Mucosa of rectum (tissue), 2 donors: ENCODE results near the gene SSX4B.
"Not testable (repeated sequence)": the region's sequence is repeated elsewhere in the genome, so short reads cannot be mapped to it uniquely, and the experiment has no call there.

Experiments used
- H3K27ac ChIP-seq, 2 donors: one replicate each; pipeline ENCODE4 v1.7.0; 2013; ENCODE audit warnings: inconsistent platforms in 2 of 2, low read depth in 2 of 2, low read length in 2 of 2
- H3K27me3 ChIP-seq, 2 donors: one replicate each; pipeline ENCODE4 v1.7.0; 2013; ENCODE audit warnings: low read length in 2 of 2; ENCODE audit not compliant: control insufficient read depth in 2 of 2, insufficient read depth in 2 of 2
- H3K36me3 ChIP-seq, 2 donors: one replicate each; pipeline ENCODE4 v1.7.0; 2013; ENCODE audit warnings: low read length in 2 of 2; ENCODE audit not compliant: control insufficient read depth in 2 of 2, insufficient read depth in 2 of 2
- H3K4me1 ChIP-seq, 2 donors: one replicate each; pipeline ENCODE4 v1.7.0; 2013; ENCODE audit warnings: low read length in 2 of 2, mild to moderate bottlenecking in 1 of 2; ENCODE audit not compliant: control insufficient read depth in 2 of 2, insufficient read depth in 2 of 2
- H3K4me3 ChIP-seq, 2 donors: one replicate each; pipeline ENCODE4 v1.7.0; 2013; ENCODE audit warnings: low read length in 2 of 2
- H3K9ac ChIP-seq, 2 donors: one replicate each; pipeline ENCODE4 v1.7.0; 2013; ENCODE audit warnings: low read length in 2 of 2, low read depth in 1 of 2, mild to moderate bottlenecking in 1 of 2
- H3K9me3 ChIP-seq, 2 donors: one replicate each; pipeline ENCODE4 v1.7.0; 2013; ENCODE audit warnings: low read length in 2 of 2; ENCODE audit not compliant: control insufficient read depth in 2 of 2
- donor health status: healthy.
- donor health status: Normal muscosa, but diverticular disease.

Gene SSX4B

DNA sequence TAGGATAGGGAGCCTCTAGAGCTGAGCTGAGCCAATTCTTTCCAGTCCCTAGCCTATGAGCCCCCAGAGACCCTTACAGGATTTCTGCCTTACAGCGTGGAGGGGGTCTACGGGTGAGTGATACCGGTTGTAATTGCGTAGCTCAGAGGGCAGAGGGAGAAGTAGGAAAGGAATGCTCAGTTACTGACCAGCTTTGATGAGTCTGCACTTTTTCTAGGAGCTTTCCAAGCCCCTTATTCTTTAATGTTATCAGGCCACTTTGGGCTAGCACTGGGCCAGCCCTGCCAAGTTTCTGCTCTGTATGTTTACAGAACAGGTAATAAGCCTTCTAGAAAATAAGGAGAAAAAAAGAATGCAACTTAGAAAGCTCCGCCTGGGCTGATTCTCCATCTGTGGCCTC lies 17.8 kb upstream of the SSX4B start:
- not testable (repeated sequence) for H3K9me3 ChIP-seq, H3K4me3 ChIP-seq, H3K36me3 ChIP-seq, H3K27me3 ChIP-seq, H3K9ac ChIP-seq, H3K27ac ChIP-seq, H3K4me1 ChIP-seq

GRCh38 chrX:48427027-48427716 lies 15.4 kb upstream of the SSX4B start:
- H3K27me3 ChIP-seq, result not testable (repeated sequence)

DNA sequence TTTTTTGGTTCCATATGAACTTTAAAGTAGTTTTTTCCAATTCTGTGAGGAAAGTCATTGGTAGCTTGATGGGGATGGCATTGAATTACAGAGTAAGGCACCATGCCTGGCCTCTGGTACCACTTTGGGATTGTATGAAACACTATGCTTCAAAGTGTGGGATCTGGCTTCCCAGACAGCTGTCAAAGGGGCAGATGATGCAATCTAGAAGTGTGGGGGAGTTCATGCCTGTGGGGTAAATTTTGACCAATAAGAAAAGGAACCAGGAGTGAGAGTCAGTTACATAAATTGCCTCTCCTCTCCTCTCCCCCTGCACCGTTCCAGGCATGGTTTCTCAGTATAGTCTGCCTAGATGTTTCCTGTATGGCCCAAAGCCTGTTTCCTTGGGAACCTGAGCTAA lies 13.9 kb downstream of the SSX4B start:
- H3K9me3 ChIP-seq, H3K27me3 ChIP-seq, H3K4me1 ChIP-seq, H3K36me3 ChIP-seq, H3K9ac ChIP-seq, H3K27ac ChIP-seq, H3K4me3 ChIP-seq: not testable (repeated sequence)

More at GRCh38 chrX:48427027-48427716, 15.4 kb upstream of the SSX4B start:
- not testable (repeated sequence) for H3K36me3 ChIP-seq, H3K9me3 ChIP-seq, H3K27ac ChIP-seq, H3K4me1 ChIP-seq, H3K9ac ChIP-seq, H3K4me3 ChIP-seq

DNA sequence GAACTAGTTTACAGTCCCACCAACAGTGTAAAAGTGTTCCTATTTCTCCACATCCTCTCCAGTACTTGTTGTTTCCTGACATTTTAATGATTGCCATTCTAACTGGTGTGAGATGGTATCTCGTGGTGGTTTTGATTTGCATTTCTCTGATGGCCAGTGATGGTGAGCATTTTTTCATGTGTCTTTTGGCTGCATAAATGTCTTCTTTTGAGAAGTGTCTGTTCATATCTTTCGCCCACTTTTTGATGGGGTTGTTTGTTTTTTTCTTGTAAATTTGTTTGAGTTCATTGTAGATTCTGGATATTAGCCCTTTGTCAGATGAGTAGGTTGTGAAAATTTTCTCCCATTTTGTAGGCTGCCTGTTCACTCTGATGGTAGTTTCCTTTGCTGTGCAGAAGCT lies 14.8 kb downstream of the SSX4B start:
- not testable (repeated sequence) for H3K27ac ChIP-seq

GRCh38 chrX:48383239-48383638 lies 28.5 kb downstream of the SSX4B start, which contains the start of gene SSX4:
SSX4 (plus strand) TSS chrX:48383539; CDS start chrX:48384054, 515 bp downstream.
- not testable (repeated sequence) for H3K4me1 ChIP-seq, H3K4me3 ChIP-seq, H3K27me3 ChIP-seq, H3K9ac ChIP-seq, H3K9me3 ChIP-seq, H3K36me3 ChIP-seq, H3K27ac ChIP-seq

More for the DNA sequence above, 14.8 kb downstream of the SSX4B start:
- H3K9ac ChIP-seq, H3K36me3 ChIP-seq, H3K27me3 ChIP-seq, H3K4me3 ChIP-seq, H3K9me3 ChIP-seq, H3K4me1 ChIP-seq: not testable (repeated sequence)

- not testable (repeated sequence) for H3K27me3 ChIP-seq, H3K9ac ChIP-seq, H3K4me1 ChIP-seq, H3K36me3 ChIP-seq, H3K4me3 ChIP-seq, H3K9me3 ChIP-seq, H3K27ac ChIP-seq
These were observed 41.4 kb downstream of the SSX4B start for GRCh38 chrX:48370408-48370807.

DNA sequence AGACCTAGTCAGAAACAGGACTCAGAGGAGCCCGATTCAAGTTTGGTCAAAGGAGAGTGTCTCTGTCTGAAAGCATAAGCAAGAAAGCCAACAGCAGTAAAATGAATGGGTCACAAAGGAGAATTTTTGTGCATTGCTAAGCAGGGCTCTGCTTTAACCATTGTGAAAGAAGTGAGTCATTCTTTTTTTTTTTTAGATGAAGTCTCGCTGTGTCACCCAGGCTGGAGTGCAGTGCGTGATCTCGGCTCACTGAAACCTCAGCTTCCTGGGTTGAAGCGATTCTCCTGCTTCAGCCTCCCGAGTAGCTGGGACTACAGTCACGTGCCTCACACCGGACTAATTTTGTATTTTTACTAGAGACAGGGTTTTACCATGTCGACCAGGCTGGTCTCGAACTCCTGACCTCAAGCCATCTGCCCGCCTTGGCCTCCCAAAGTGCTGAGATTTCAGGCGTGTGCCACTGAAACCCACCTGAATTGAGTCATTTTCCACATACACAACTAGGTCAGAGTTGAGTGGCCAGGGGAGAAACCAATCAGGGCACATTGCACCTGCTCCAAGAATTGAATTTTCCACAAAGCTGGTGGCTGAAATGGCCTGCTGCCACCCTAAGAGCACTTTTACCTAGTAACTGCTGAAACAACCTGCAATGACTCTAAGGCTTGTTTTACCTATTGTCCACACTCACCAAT lies 43.9 kb downstream of the SSX4B start:
- H3K36me3 ChIP-seq, H3K4me3 ChIP-seq, H3K9me3 ChIP-seq, H3K9ac ChIP-seq, H3K4me1 ChIP-seq, H3K27ac ChIP-seq, H3K27me3 ChIP-seq: not testable (repeated sequence)

- not testable (repeated sequence) for H3K36me3 ChIP-seq, H3K9me3 ChIP-seq, H3K27me3 ChIP-seq, H3K27ac ChIP-seq, H3K9ac ChIP-seq, H3K4me1 ChIP-seq, H3K4me3 ChIP-seq
These were observed 52.5 kb downstream of the SSX4B start for GRCh38 chrX:48359281-48359680.

DNA sequence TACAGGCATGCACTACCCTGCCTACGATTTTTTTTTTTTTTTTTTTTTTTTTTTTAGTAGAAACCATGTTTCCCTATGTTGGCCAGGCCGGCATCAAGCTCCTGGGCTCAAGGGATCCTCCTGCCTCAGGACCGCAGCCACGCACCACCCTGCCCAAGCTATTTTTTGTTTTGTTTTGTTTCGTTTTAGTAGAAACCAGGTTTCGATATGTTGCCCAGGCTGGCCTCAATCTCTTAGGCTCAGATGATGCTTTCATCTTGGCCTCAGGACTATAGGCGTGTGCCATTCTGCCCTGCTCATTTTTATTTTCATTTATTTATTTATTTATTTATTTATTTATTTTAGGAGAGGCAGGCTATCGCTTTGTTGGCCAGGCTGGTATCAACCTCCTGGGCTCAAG lies 54.1 kb downstream of the SSX4B start:
- no peaks in the 10 kb centered on the region for H3K4me1 ChIP-seq
- H3K9ac ChIP-seq, result no peak overlapping the region
- H3K4me3 ChIP-seq, result no peak overlapping the region
- H3K27ac ChIP-seq, result no peak overlapping the region
- no peaks in the 10 kb centered on the region for H3K36me3 ChIP-seq
- H3K9me3 ChIP-seq, result no peaks in the 10 kb centered on the region
- no peaks in the 10 kb centered on the region for H3K27me3 ChIP-seq

DNA sequence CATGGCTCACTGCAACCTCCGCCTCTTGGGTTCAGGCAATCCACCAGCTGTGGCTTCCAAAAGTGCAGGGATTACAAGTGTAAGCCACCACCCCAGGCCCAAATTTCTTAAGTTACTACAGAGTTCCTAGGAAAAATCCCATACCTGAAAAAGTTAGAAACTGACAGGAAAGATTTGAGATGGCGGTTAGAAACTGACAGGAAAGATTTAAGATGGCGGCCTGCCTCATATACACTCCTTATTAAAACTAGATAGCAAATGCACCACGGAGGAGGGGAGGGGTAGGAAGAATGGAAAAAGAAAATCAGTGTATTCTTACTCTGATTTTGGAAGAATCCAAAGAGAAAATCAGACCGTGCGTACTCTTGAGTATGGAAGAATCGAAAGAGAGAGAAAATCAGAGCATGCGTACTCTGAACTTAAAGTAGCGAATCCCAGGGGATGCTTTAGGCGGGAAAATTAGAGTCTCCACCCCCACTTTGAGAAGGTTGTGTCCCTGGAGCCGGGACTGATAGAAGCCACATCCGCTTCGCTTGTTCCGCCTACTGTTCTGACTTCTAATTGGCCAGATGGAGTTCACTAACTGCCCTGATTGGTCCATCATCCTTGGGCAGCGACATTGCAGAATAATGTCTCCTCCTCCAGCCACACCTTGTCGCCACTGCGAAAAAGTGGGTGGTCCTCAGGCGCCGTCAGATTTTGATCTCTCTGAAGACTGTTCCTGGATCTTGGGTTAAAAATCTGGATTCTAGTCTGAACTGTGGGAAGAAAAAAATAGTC lies 55.3 kb downstream of the SSX4B start, which contains the start of gene SSX3:
TSS of gene SSX3 (minus strand) at position 389 of the 780 bp plus-strand sequence. CDS start 1,454 bp downstream, outside the sequence.
- not testable (repeated sequence) for H3K27me3 ChIP-seq, H3K4me3 ChIP-seq, H3K9ac ChIP-seq, H3K4me1 ChIP-seq, H3K27ac ChIP-seq, H3K36me3 ChIP-seq, H3K9me3 ChIP-seq
